ENCODE data around the gene MEIS2.

The MEIS2 gene

DNA sequence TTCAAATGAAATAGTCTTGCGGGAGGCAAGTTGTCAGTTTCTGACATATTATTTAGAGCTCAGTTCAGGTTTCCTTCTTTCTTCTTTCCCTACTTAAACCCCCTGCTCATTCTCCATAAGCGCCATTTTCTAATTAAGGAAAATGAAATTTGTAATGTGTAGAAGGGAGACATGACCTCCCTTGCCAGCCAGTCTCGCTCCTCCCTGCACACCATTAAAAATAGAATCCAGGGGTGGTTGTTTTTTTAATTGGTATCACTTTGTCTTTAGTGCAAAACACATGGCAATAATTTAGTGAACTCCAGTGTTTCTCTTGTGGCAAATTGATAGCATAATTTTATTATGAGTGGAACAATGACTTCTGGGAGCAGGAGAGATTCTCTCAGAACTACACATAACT lies 160.1 kb downstream of the MEIS2 start:
- H2AFZ ChIP-seq (ENCODE audit: low read depth, low read length), result no peak overlapping the region
- H3K36me3 ChIP-seq (replicated peaks; ENCODE audit: low read depth, low read length), result no peaks in the 10 kb centered on the region
- no peaks in the 10 kb centered on the region for H3K27me3 ChIP-seq (ENCODE audit: low read depth, low read length)
- no peaks in the 10 kb centered on the region for H4K20me1 ChIP-seq (ENCODE audit: insufficient read depth, low read length)
- H3K4me1 ChIP-seq (ENCODE audit: low read length), result peaks cover 11% of the 10 kb centered on the region
- no peaks in the 10 kb centered on the region for H3K9me3 ChIP-seq (ENCODE audit: insufficient read depth, low read length)
- TF ChIP-seq, protein P1, sequence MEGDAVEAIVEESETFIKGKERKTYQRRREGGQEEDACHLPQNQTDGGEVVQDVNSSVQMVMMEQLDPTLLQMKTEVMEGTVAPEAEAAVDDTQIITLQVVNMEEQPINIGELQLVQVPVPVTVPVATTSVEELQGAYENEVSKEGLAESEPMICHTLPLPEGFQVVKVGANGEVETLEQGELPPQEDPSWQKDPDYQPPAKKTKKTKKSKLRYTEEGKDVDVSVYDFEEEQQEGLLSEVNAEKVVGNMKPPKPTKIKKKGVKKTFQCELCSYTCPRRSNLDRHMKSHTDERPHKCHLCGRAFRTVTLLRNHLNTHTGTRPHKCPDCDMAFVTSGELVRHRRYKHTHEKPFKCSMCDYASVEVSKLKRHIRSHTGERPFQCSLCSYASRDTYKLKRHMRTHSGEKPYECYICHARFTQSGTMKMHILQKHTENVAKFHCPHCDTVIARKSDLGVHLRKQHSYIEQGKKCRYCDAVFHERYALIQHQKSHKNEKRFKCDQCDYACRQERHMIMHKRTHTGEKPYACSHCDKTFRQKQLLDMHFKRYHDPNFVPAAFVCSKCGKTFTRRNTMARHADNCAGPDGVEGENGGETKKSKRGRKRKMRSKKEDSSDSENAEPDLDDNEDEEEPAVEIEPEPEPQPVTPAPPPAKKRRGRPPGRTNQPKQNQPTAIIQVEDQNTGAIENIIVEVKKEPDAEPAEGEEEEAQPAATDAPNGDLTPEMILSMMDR (IDR thresholded peaks at IDR 0.05; ENCODE audit: low read depth, low read length), result no peak
- TF ChIP-seq EZH2phosphoT487 (IDR thresholded peaks at IDR 0.05; ENCODE audit: low read depth), result no peak
- no peaks in the 10 kb centered on the region for H3K79me2 ChIP-seq (ENCODE audit: low read length)
- H3K4me2 ChIP-seq (ENCODE audit: low read length), result no peak overlapping the region
- H3K4me3 ChIP-seq (ENCODE audit: low read length), result no peak overlapping the region
- H3K27ac ChIP-seq (ENCODE audit: low read length), result no peak overlapping the region
- H3K9ac ChIP-seq (ENCODE audit: low read length), result no peak overlapping the region

DNA sequence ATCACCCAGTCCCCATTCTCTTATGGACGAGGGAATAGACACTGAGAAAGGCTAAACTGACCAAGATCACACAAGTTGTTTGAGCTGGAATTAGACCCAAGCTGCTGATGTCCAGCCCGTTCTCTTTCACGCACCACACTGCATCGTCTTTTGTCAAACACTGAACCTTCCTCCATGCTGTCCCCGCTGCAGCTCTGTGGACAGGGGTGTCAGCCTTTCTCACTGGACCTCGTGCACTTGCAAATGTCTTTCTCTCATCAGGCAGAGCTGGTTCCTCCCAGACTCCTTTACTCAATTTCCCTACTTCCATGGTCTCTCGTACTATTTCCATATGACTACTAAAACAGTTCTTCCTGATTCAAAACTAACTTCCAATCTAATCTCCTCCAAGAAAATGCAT lies 161.6 kb downstream of the MEIS2 start:
- Histone ChIP-seq H2AFZ (ENCODE audit: low read depth, low read length) (no peak overlapping the region), H4K20me1 (ENCODE audit: insufficient read depth, low read length) (no peaks in the 10 kb centered on the region), H3K4me2 (ENCODE audit: low read length) (no peak overlapping the region), H3K9me3 (ENCODE audit: insufficient read depth, low read length) (no peaks in the 10 kb centered on the region), H3K79me2 (ENCODE audit: low read length) (no peaks in the 10 kb centered on the region), H3K9ac (ENCODE audit: low read length) (no peak overlapping the region), H3K36me3 (replicated peaks; ENCODE audit: low read depth, low read length) (no peaks in the 10 kb centered on the region), H3K4me3 (ENCODE audit: low read length) (no peak overlapping the region), H3K27ac (ENCODE audit: low read length) (no peak overlapping the region), H3K27me3 (ENCODE audit: low read depth, low read length) (no peaks in the 10 kb centered on the region), H3K4me1 (ENCODE audit: low read length) (peaks cover 5% of the 10 kb centered on the region)
- TF ChIP-seq, protein P1 (IDR thresholded peaks at IDR 0.05; ENCODE audit: low read depth, low read length), result no peak
- no peak for TF ChIP-seq EZH2phosphoT487 (IDR thresholded peaks at IDR 0.05; ENCODE audit: low read depth)

DNA sequence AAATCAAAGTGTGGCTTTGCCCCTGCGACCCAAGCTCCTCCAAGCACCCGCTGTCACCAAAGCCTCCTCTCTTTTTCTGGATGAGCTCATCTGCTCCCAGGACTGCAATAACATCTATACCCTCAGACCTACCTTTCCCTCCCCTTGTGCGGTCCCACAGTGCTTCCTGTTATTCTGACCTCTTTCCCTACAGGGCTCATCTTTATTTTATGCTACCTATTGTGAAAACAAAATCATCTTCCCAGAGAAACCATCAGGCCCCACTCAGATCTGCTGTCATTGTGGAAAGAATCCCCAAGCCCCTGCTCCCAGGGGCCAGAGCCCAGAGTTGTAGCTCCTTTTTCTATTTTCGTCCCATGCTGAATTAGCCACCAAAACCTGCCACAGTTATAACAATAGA lies 162.2 kb downstream of the MEIS2 start:
- Histone ChIP-seq H3K4me2 (ENCODE audit: low read length) (no peak overlapping the region), H3K36me3 (replicated peaks; ENCODE audit: low read depth, low read length) (no peaks in the 10 kb centered on the region), H3K9ac (ENCODE audit: low read length) (no peak overlapping the region), H4K20me1 (ENCODE audit: insufficient read depth, low read length) (no peaks in the 10 kb centered on the region), H3K27me3 (ENCODE audit: low read depth, low read length) (no peaks in the 10 kb centered on the region), H2AFZ (ENCODE audit: low read depth, low read length) (no peak overlapping the region), H3K79me2 (ENCODE audit: low read length) (no peaks in the 10 kb centered on the region), H3K27ac (ENCODE audit: low read length) (no peak overlapping the region), H3K9me3 (ENCODE audit: insufficient read depth, low read length) (no peaks in the 10 kb centered on the region), H3K4me1 (ENCODE audit: low read length) (peaks cover 6% of the 10 kb centered on the region; the same call in 1 of the 2 replicates), H3K4me3 (ENCODE audit: low read length) (no peak overlapping the region)
- no peak for TF ChIP-seq EZH2phosphoT487 (IDR thresholded peaks at IDR 0.05; ENCODE audit: low read depth)
- TF ChIP-seq, protein P1 (IDR thresholded peaks at IDR 0.05; ENCODE audit: low read depth, low read length), result no peak

GRCh38 chr15:36936613-36937012 lies 163.7 kb downstream of the MEIS2 start:
- H4K20me1 ChIP-seq (ENCODE audit: insufficient read depth, low read length), result no peaks in the 10 kb centered on the region
- no peak overlapping the region for H3K4me3 ChIP-seq (ENCODE audit: low read length)
- H3K4me2 ChIP-seq (ENCODE audit: low read length), result no peak overlapping the region
- H3K9ac ChIP-seq (ENCODE audit: low read length), result no peak overlapping the region
- no peak for TF ChIP-seq EZH2phosphoT487 (IDR thresholded peaks at IDR 0.05; ENCODE audit: low read depth)
- TF ChIP-seq, protein P1 (IDR thresholded peaks at IDR 0.05; ENCODE audit: low read depth, low read length), result no peak
- peaks cover 6% of the 10 kb centered on the region; the same call in 1 of the 2 replicates for H3K4me1 ChIP-seq (ENCODE audit: low read length)
- H3K27ac ChIP-seq (ENCODE audit: low read length), result no peak overlapping the region
- H3K27me3 ChIP-seq (ENCODE audit: low read depth, low read length), result no peaks in the 10 kb centered on the region
- H3K79me2 ChIP-seq (ENCODE audit: low read length), result no peaks in the 10 kb centered on the region
- no peaks in the 10 kb centered on the region for H3K36me3 ChIP-seq (replicated peaks; ENCODE audit: low read depth, low read length)
- H2AFZ ChIP-seq (ENCODE audit: low read depth, low read length), result no peak overlapping the region
- H3K9me3 ChIP-seq (ENCODE audit: insufficient read depth, low read length), result no peaks in the 10 kb centered on the region

All from OCI-LY3 (cell line).